PC-9 (cell line): ENCODE results near the gene BCL2L11.

Experiments
- CTCF ChIP-seq: fragments of 200-600 bp; sonication (generic); conservative IDR thresholded peaks from 2 replicates; pipeline ENCODE4 v1.6.1; 2017; ENCODE audit warnings: mixed run types, antibody characterized with exemption, mild to moderate bottlenecking, moderate library complexity
- EZH2 ChIP-seq: fragments of 200-600 bp; sonication (generic); IDR thresholded peaks from 2 replicates; pipeline ENCODE4 v1.8.0; 2017; ENCODE audit warnings: antibody characterized with exemption, low read depth

GRCh38 chr2:111119822-111120252, 877 bp upstream of the BCL2L11 start:
- no peak for TF ChIP-seq CTCF
- TF ChIP-seq EZH2 = no peak
